Spleen (tissue), 7 donors: ENCODE data around the gene CYP19A1.
A peak's percentile ranks its signal among the peaks of the same experiment; 100 is the strongest.

ENCODE experiments used
- CTCF ChIP-seq, 11 experiments: fragments of 200-600 bp in 7 of 11; fragments of 450-650 bp in 4 of 11; sonication (generic) in 4 of 11; IDR thresholded peaks in 8 of 11; conservative IDR thresholded peaks in 3 of 11; 1 replicate in 7 of 11; 2 replicates in 4 of 11; pipeline versions ENCODE4 v1.4.0 to v1.8.0; 2016 to 2021; ENCODE audit warnings: antibody characterized with exemption in 11 of 11, inconsistent platforms in 4 of 11, mild to moderate bottlenecking in 1 of 11
- POLR2AphosphoS5 ChIP-seq, 3 donors: sonication (generic); formaldehyde crosslinking; IDR thresholded peaks; one replicate each; pipeline ENCODE4 v1.5.1; 2017; ENCODE audit warnings: antibody characterized with exemption in 3 of 3
- donor health status: DM: no; HTN: no; CAD: no; lungs with moderate emphysema.
- donor health status: DM: no; HTN: no; CAD: no.
- donor health status: DM: no; HTN: no; CAD: no.

GRCh38 chr15:51281368-51281967 lies 56.9 kb downstream of the CYP19A1 start:
- TF ChIP-seq CTCF (IDR thresholded peaks at IDR 0.05 in 8 of 11, conservative IDR thresholded peaks at IDR 0.05 in 3 of 11): peak in 9 of 11 experiments; percentile 21 to 68 (median 49)
- no peak for TF ChIP-seq POLR2AphosphoS5 (IDR thresholded peaks at IDR 0.05)
